Measurements from ENCODE around the gene PAK6.

DNA sequence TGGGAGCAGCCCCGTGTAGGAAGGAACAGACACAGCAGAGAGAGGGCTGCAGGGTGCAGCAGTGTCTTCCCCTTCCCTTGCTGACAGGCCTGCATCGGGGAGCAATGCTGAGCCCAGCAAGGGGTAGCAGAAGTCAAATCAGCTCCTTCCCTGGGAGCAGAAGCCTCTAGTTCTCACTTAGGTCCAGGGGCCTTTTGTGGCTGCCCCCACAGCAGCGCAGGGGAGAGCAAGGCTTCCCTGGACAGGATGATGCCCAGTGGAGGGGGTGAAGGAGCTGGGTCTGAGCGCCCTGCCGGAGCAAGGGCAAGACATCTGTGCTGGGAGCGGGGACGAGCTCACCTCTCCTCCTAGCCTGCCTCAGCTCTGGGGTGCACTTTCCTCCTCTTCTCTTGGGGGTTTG is 68.0 kb downstream of the PAK6 start:
- TF ChIP-seq, protein P1, sequence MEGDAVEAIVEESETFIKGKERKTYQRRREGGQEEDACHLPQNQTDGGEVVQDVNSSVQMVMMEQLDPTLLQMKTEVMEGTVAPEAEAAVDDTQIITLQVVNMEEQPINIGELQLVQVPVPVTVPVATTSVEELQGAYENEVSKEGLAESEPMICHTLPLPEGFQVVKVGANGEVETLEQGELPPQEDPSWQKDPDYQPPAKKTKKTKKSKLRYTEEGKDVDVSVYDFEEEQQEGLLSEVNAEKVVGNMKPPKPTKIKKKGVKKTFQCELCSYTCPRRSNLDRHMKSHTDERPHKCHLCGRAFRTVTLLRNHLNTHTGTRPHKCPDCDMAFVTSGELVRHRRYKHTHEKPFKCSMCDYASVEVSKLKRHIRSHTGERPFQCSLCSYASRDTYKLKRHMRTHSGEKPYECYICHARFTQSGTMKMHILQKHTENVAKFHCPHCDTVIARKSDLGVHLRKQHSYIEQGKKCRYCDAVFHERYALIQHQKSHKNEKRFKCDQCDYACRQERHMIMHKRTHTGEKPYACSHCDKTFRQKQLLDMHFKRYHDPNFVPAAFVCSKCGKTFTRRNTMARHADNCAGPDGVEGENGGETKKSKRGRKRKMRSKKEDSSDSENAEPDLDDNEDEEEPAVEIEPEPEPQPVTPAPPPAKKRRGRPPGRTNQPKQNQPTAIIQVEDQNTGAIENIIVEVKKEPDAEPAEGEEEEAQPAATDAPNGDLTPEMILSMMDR (conservative IDR thresholded peaks at IDR 0.05; ENCODE audit: low read length) = no peak
- no peak for TF ChIP-seq EZH2phosphoT487 (IDR thresholded peaks at IDR 0.05; ENCODE audit: borderline replicate concordance)

All from Loucy (cell line).